Activated naive CD4-positive, alpha-beta T cell treated with anti-CD3 and anti-CD28 coated beads, Interleukin-2, amount 10 ng/mL, durations not matched to agents 5 hours and 36 hours (primary cell): ENCODE results near the gene MED31. TPM values are rescaled to one million over a fixed set of nuclear protein-coding genes. Genes with fewer than 3 reads are reported as not detected.

Experiments
- microRNA-seq: library from miRNA; unstranded; fragments of <30 nt; microRNA quantifications from one replicate; pipeline ENCODE4 v1.2.0, GENCODE V29; 2022; ENCODE audit warnings: borderline microRNAs expressed, borderline replicate concordance
- total RNA-seq, 2 experiments: library from RNA; stranded (reverse); gene quantifications; one replicate each; pipeline ENCODE4 v1.2.3, GENCODE V29; 2021

Gene MED31
- 10 to 100 TPM; 20.5 to 25.5 TPM for total RNA-seq

DNA sequence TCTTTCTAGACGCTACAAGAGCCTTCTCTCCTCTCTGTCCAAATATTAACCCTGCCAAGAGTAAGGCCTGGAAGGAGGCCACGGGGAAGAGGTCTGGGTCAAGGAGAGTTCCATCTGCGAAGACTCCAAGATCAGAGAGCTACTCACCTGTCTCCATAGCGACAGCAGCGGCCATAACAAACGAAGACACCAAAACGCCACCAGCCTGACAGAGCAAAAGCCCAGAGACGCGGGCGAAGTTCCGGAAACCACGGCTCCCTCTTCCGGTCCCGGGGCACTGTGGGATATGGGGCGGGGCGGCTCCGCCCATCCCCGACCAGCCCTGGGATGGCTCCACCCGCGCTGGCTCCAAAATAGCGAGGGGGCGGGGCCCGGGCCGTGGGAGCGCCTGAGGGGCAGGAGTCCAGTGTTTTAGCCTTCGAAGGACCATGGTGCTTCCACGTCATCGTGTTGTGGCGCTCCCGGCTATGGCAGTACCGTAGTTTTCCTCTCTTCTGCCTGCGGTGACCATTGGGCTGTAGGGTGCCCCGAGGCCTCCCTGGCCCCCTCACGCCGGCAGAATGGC lies at the start of gene MED31, which contains the start of gene C17orf100:
Gene MED31, minus strand, starts transcription at position 252 of the 565 bp plus-strand sequence. Its CDS starts 77 bp downstream, at position 175.
Gene C17orf100, plus strand, starts transcription at position 409 of the 565 bp plus-strand sequence. Its CDS starts 152 bp downstream, at position 561.

GRCh38 chr17:6640536-6641246 lies 10.7 kb downstream of the MED31 start, which contains the start of the genes KIAA0753 and TXNDC17:
TSS of gene KIAA0753 (minus strand) at chr17:6640711. CDS start at chr17:6635103, 5,608 bp downstream.
TSS of gene TXNDC17 (plus strand) at chr17:6641060. CDS start at chr17:6641083, 23 bp downstream.

Small RNA genes within 50 kb of the gene (microRNA-seq; reads per million reads assigned to microRNA genes)
- not detected for gene MIR4520-1
- not detected for gene MIR4520-2

Other genes with a start within 250 kb of the MED31 start
- not detected for gene AIPL1, start 216.5 kb downstream of the MED31 start, total RNA-seq
- gene PIMREG, start 207.2 kb downstream of the MED31 start, total RNA-seq = 10 to 100 TPM; 21.8 to 24.1 TPM
- gene PITPNM3, start 95.0 kb downstream of the MED31 start, total RNA-seq = under 1 TPM; 0.55 to 0.60 TPM
- gene KIAA0753, start 10.9 kb downstream of the MED31 start, total RNA-seq = 10 to 100 TPM; 12.9 to 16.4 TPM
- gene TXNDC17, start 10.5 kb downstream of the MED31 start, total RNA-seq = 10 to 100 TPM; 56.1 to 61.3 TPM
- gene C17orf100, start 157 bp upstream of the MED31 start, total RNA-seq = 1 to 10 TPM; 3.3 to 4.3 TPM
- not detected for gene SLC13A5, start 61.8 kb upstream of the MED31 start, total RNA-seq
- gene XAF1, start 104.4 kb upstream of the MED31 start, total RNA-seq = 100 to 1,000 TPM; 156 to 163 TPM
- under 1 TPM; 0.65 to 0.81 TPM for gene FBXO39, start 124.6 kb upstream of the MED31 start, total RNA-seq
- gene TEKT1, start 180.1 kb upstream of the MED31 start, total RNA-seq = not detected